NCI-H345 treated with DMSO at 0.1 percent for 48 hours (cell line): ENCODE data around the gene FAM83G.

Experiments
- DNase-seq: peaks from one replicate; lab custom pipeline; 2025; ENCODE audit not compliant: unreplicated experiment; lab: John Stamatoyannopoulos, UW

The FAM83G gene

DNA sequence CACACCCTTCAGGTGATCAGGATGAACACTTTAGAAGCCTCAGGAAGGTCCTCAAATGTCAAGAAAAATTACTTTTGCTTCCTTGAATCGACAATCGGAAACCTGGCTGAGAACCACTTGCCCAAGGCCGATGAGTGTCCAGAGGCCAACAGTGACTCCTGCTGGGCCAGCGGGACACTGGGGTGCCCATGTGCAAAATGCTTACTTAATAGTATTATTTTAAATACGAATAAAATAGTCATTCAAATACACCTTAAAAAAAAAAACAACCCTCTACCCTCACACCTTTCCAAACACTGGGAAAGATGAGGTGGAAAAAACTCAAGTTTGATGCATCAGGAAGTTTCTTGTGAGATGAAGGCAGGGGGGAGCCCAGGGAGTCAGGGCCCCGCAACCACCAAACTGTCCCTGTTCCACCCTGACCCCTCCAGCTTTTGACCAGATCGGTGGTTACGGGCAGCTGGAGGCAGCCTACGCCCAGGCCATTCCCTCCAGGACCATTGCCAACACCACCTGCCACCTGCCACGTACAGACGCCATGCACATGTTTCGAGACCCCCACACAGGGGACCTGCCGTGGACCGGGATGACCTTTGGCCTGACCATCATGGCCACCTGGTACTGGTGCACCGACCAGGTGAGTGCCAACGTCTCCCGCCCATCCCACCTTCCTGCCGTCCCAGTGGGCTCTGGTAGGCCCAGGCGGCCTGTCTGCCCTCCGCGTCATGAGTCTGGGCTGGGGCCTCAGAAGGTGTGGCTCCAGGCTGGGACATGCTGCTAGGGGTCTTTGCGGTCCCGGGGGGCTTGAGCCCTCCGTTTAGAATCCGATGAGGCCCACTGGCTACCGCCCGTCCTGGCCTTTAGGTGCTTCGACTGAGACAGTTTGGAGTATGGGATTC is 33.7 kb downstream of the FAM83G start:
- no peak for DNase-seq

GRCh38 chr17:18968945-18969887 is 35.3 kb downstream of the FAM83G start:
- DNase-seq: no peak

DNA sequence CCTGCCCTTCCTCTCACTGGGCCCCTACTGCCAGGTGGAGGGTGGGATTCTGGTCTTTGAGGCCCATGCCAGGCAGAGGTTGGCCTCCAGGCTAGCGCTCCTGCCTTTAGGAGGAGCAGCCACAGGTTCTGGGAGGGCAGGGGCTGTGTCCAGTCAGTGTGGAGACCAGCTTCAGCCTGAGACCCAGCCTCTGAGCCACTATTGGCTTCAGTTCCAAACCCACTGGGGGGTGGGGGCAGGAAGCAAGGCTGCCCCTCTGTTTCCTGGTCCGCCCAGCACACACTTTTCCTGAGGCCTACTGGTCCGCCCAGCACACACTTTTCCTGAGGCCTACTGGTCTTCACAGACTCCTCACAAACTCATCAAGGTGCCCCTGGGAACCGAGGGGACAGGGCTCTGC is 36.2 kb downstream of the FAM83G start:
- DNase-seq: no peak

GRCh38 chr17:18967916-18968315 is 36.6 kb downstream of the FAM83G start:
- no peak for DNase-seq

DNA sequence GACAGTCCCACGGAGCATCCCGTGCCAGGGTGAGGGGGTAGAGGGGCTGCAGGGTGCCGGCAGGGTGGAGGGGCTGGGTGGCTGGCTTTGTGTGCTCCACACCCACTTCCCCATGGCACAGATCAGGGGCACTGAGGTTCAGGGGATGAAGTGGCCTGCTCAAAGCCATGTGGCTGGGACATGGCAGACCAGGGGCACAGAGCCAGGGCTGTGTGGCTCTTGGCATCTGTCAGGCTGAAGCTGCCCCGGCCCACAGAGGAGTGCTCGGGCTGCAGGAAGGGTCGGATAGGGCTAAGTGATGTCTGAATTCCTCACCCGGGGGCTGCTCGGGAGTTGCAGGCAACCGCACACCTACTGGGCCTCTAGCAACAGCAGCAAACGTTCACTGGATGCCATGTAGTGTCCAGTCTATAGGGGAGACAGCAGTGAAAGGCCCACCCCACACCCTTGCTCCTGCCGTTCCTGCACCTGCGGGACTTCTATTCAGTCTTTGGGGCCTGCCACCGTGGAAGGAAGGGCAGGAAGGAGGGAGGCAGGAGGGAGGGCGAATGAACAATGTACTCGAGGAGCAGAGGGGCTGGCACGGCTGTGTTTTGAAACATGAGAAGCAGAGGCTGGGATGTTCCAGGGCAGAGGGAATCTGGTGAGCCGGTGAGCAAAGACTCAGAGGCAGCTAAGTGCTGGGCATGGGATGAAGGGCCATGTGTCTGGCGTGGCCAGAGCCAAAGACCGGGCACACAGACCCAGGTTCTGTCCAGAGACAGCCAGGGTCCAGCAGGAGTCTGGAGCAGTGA is 37.5 kb downstream of the FAM83G start:
- no peak for DNase-seq

GRCh38 chr17:18965530-18966236 is 38.9 kb downstream of the FAM83G start:
- no peak for DNase-seq

GRCh38 chr17:18964550-18964949 is 40.0 kb downstream of the FAM83G start:
- DNase-seq: no peak

DNA sequence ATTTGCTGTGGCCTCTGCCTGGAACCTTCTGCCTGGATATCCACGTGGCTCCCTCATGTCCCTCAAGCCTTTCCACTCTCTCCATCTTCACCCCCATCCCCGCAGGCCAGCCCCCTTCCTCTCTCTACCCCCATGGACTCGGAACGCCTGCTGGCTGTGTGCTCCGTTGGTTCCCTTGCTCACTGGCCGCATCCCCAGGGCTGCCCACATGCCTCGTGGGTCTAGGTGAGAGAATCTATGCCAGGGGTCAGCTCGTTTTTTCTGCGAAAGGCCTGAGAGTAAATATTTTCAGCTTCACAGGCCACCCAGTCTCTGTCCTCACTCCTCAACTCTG is 40.6 kb downstream of the FAM83G start:
- DNase-seq: no peak

- DNase-seq: no peak
These were observed 41.2 kb downstream of the FAM83G start for GRCh38 chr17:18963126-18964017.

DNA sequence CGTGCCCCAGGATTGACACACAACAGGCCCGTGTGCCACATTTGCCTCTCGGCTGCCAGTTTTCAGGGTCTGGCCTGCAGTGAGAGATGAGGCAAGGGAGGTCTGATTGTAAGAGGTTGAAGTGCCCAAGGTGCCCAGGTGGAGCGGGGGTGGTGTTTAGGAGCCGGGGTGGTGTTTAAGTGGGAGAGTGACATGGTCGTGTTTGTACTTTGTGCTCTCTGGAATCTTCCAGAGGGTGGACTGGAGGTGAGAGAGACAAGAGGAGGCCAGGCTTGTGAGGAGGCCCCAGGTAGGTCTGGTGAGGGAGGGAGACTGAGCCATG is 42.1 kb downstream of the FAM83G start:
- DNase-seq: no peak

DNA sequence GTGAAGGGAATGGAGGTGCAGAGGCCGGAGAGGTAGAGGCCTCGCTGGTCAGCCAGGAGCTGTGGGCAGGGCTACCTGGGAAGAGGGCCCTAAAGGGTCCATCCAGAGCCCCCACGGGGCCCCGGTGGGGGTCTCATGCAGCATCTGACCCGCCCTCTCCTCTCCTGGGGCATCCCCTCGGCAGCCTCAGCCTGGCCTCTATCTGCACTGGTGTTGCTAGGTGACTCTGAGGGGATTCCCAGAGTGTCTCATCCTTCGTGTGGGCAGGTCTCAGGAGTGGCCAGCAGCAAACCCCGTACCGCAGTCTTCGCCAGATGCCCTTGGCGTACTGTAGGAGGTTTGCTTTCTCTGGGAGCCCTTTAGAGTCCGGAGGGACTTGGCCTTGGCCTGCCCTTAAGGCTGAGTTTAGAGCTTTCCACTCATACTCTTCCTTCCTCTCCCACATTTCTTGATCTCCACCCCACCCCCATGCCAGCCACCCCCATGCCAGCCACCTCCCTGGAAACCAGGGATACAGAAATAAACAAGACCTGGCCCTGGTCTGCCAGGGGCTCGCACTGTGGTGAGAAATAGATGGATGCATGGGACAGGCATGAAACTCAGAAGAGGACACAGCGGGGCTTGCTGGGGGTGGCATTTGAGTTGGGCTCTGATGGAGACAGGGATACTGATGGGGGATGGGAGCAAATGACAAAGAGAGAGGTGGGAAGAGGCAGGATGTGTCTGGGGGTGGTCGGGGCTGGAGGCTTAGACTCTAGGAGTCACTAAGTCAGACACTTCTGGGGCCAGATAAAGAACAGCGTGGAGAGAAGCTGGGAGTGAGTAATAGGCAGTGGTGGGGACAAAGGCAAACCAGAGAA is 42.7 kb downstream of the FAM83G start:
- no peak for DNase-seq

- peak; percentile 30 for DNase-seq
These were observed 43.6 kb downstream of the FAM83G start for GRCh38 chr17:18960803-18961511.

- no peak for DNase-seq
These were observed 44.3 kb downstream of the FAM83G start for GRCh38 chr17:18960241-18960665.

DNA sequence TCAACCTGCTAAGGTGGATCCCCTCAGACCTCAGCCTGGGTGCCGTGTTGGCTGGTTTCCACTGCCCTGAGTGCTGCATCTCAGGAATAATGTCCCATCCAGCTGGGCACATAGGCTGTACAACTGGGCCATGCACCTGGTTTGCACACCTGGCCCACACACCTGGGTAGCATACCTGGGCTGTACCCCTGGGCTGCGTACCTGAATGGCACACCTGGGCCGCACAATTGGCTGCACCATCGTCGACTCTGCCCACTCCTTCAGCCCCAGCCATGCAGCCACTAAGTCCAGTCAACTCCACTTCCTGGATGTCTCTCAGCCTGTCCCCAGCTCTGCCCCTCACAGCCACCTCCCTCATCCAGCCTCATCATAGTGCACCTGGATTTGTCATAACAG is 44.7 kb downstream of the FAM83G start:
- DNase-seq: no peak

GRCh38 chr17:18959071-18959844 is 45.3 kb downstream of the FAM83G start:
- DNase-seq: no peak

DNA sequence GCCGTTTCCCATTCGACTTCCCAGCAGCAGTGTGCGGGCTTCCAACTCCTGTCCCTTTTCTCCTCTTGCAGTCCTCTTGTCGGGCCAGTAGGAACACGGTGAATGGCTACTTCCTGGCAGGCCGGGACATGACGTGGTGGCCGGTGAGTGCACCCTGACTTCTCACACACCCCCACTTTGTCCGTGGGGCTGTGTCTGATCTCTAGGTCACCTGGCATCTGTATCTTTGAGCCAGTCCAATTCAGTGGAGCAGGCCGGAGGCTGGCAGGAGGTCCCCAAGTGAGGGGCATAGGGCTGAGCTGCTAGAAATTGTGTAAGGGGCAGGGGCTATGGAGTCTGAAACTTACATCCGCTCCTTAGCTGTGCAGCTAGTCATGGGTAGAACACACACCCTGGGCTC is 46.0 kb downstream of the FAM83G start:
- no peak for DNase-seq

- DNase-seq: no peak
These were observed 46.7 kb downstream of the FAM83G start for GRCh38 chr17:18957831-18958230.
